ENCODE data around the gene NBPF26. TPM values are rescaled to one million over a fixed set of nuclear protein-coding genes. Genes with fewer than 3 reads are reported as not detected.
A peak's percentile ranks its signal among the peaks of the same experiment; 100 is the strongest.
"Not testable (repeated sequence)": the region's sequence is repeated elsewhere in the genome, so short reads cannot be mapped to it uniquely, and the experiment has no call there.

NBPF26 gene
- total and polyA plus RNA-seq, 9 of the 15 experiments (the other 6 are each of a cell fraction or from before 2014, with no cell fraction given), result 0.13 to 6.6 (median 5.2) TPM

GRCh38 chr1:120825051-120825450 lies 101.3 kb downstream of the NBPF26 start:
- H3K9ac ChIP-seq (ENCODE audit: insufficient read depth in 1 of 2, low read depth in 2 of 2, low read length in 2 of 2); CTCF ChIA-PET (ENCODE audit: low intra/inter-chr PET ratio); H3K4me2 ChIP-seq (ENCODE audit: insufficient read depth, low read length); DNase-seq (ENCODE audit: extremely low read depth in 1 of 4, low spot score in 3 of 4); H2AFZ ChIP-seq (ENCODE audit: low read depth, low read length); H3K4me3 ChIP-seq; H3K27ac ChIP-seq (ENCODE audit: extremely low read depth, low read depth, low read length); in situ Hi-C loops (cut with MboI); H3K9me1 ChIP-seq (ENCODE audit: control insufficient read depth, insufficient read depth, low read length); H3K79me2 ChIP-seq (ENCODE audit: control insufficient read depth, insufficient read depth, low read length); ATAC-seq; H3K27me3 ChIP-seq (ENCODE audit: control insufficient read depth in 2 of 2, insufficient read depth in 2 of 2, low read length in 2 of 2); POLR2A ChIA-PET; FAIRE-seq; intact Hi-C loops (cut with micrococcal nuclease); H3K9me3 ChIP-seq (replicated peaks; ENCODE audit: control insufficient read depth, insufficient read depth, low read depth, low read length); H4K20me1 ChIP-seq (replicated peaks; ENCODE audit: control insufficient read depth, insufficient read depth, low read length); H3K4me1 ChIP-seq (replicated peaks in 1 of 2; ENCODE audit: control insufficient read depth in 2 of 2, insufficient read depth in 2 of 2, low read length in 2 of 2); H3K36me3 ChIP-seq (ENCODE audit: control insufficient read depth, insufficient read depth, low read length): not testable (repeated sequence)
- BruUV-seq (replicated peaks), result TSS peak; percentile 38
- WGBS (ENCODE audit: insufficient coverage, low coverage, missing lambda C conversion rate), result no CpG with 5 or more reads among the region's 4 CpGs

- H3K36me3 ChIP-seq (ENCODE audit: control insufficient read depth, insufficient read depth, low read length); H3K4me3 ChIP-seq; POLR2A ChIA-PET; DNase-seq (ENCODE audit: extremely low read depth in 1 of 4, low spot score in 3 of 4); intact Hi-C loops (cut with micrococcal nuclease); H2AFZ ChIP-seq (ENCODE audit: low read depth, low read length); ATAC-seq; H3K4me2 ChIP-seq (ENCODE audit: insufficient read depth, low read length); BruUV-seq (replicated peaks); in situ Hi-C loops (cut with MboI); H4K20me1 ChIP-seq (replicated peaks; ENCODE audit: control insufficient read depth, insufficient read depth, low read length); H3K9ac ChIP-seq (ENCODE audit: insufficient read depth in 1 of 2, low read depth in 2 of 2, low read length in 2 of 2); FAIRE-seq; H3K79me2 ChIP-seq (ENCODE audit: control insufficient read depth, insufficient read depth, low read length); H3K9me1 ChIP-seq (ENCODE audit: control insufficient read depth, insufficient read depth, low read length); H3K4me1 ChIP-seq (replicated peaks in 1 of 2; ENCODE audit: control insufficient read depth in 2 of 2, insufficient read depth in 2 of 2, low read length in 2 of 2); H3K27me3 ChIP-seq (ENCODE audit: control insufficient read depth in 2 of 2, insufficient read depth in 2 of 2, low read length in 2 of 2); H3K9me3 ChIP-seq (replicated peaks; ENCODE audit: control insufficient read depth, insufficient read depth, low read depth, low read length); H3K27ac ChIP-seq (ENCODE audit: extremely low read depth, low read depth, low read length); CTCF ChIA-PET (ENCODE audit: low intra/inter-chr PET ratio): not testable (repeated sequence)
- no CpG with 5 or more reads among the region's 4 CpGs for WGBS (ENCODE audit: insufficient coverage, low coverage, missing lambda C conversion rate)
These were observed 102.9 kb downstream of the NBPF26 start for GRCh38 chr1:120826623-120827022.
